CD4-positive, alpha-beta T cell treated with Interleukin-17A for 4 hours (primary cell): ENCODE measurements around the gene GIPR.
"Not testable (repeated sequence)": the region's sequence is repeated elsewhere in the genome, so short reads cannot be mapped to it uniquely, and the experiment has no call there.

Experiments used
- DNase-seq: peaks from one replicate; pipeline ENCODE4 v3.0.0-alpha.2; 2020; ENCODE audit warnings: mixed read lengths

GIPR gene

GRCh38 chr19:45667620-45668341 lies at the start of gene GIPR:
Gene GIPR (plus strand): TSS chr19:45668221. CDS start chr19:45669521, 1,300 bp downstream.
- DNase-seq: peak; percentile 80

GRCh38 chr19:45621389-45621788 lies 46.6 kb upstream of the GIPR start:
- no peak for DNase-seq

GRCh38 chr19:45621976-45622503 lies 46.0 kb upstream of the GIPR start:
- DNase-seq: no peak

- DNase-seq: no peak
Measured at GRCh38 chr19:45623984-45624383, 44.0 kb upstream of the GIPR start.

- DNase-seq: not testable (repeated sequence)
Measured at GRCh38 chr19:45628219-45628618, 39.8 kb upstream of the GIPR start.

GRCh38 chr19:45629704-45630103 lies 38.3 kb upstream of the GIPR start:
- no peak for DNase-seq

- DNase-seq: no peak
Measured at GRCh38 chr19:45630463-45630862, 37.6 kb upstream of the GIPR start.

GRCh38 chr19:45632468-45633196 lies 35.4 kb upstream of the GIPR start:
- DNase-seq: peak; percentile 29

- DNase-seq: no peak
Measured at GRCh38 chr19:45636275-45636674, 31.7 kb upstream of the GIPR start.

- DNase-seq: no peak
Measured at GRCh38 chr19:45636902-45637301, 31.1 kb upstream of the GIPR start.

- no peak for DNase-seq
Measured at GRCh38 chr19:45637890-45638667, 29.9 kb upstream of the GIPR start.

- DNase-seq: peak; percentile 69
Measured at GRCh38 chr19:45638930-45639729, 28.9 kb upstream of the GIPR start, which contains the start of gene EML2. Gene EML2 (minus strand): TSS chr19:45639397. CDS start chr19:45639376, 21 bp downstream.

GRCh38 chr19:45640849-45641273 lies 27.2 kb upstream of the GIPR start:
- DNase-seq: peak; percentile 23

- DNase-seq: peak; percentile 77
Measured at GRCh38 chr19:45641274-45642105, 26.5 kb upstream of the GIPR start.

- DNase-seq: peak; percentile 92
Measured at GRCh38 chr19:45643024-45643926, 24.7 kb upstream of the GIPR start.

GRCh38 chr19:45643927-45644771 lies 23.9 kb upstream of the GIPR start:
- no peak for DNase-seq

- DNase-seq: no peak
Measured at GRCh38 chr19:45645068-45645630, 22.9 kb upstream of the GIPR start.

GRCh38 chr19:45645631-45646344 lies 22.2 kb upstream of the GIPR start:
- peak; percentile 83 for DNase-seq
